ENCODE measurements around the gene TBC1D5. TPM values are rescaled to one million over a fixed set of nuclear protein-coding genes. Genes with fewer than 3 reads are reported as not detected.
A peak's percentile ranks its signal among the peaks of the same experiment; 100 is the strongest.

Gene TBC1D5
- total RNA-seq, 1 experiment from 2014 or later = 30.4 TPM

DNA sequence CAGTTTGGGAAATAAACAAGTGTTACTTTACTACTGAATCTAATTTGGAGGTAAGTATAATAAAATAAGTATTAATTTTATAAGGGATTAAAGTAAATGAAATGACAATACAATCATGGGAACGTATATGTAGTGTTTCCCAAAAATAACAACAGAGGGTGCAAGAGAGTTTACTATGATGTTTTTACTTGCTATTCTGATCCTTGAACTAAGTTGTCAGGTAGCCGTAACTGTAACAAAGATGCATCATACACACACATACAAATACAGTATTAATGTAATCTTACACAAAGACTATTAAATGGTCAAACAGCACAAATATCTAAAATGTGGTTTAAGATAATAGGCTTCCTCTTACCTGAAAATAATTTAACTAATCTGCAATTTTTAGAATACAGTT lies 311.4 kb downstream of the TBC1D5 start:
- no TSS peak for BruUV-seq (replicated peaks)
- no peaks in the 10 kb centered on the region for H3K9me3 ChIP-seq (ENCODE audit: control insufficient read depth, insufficient read depth, low read depth, low read length)
- no peak overlapping the region for H3K27ac ChIP-seq (ENCODE audit: low read length)
- TF ChIP-seq, protein P1, sequence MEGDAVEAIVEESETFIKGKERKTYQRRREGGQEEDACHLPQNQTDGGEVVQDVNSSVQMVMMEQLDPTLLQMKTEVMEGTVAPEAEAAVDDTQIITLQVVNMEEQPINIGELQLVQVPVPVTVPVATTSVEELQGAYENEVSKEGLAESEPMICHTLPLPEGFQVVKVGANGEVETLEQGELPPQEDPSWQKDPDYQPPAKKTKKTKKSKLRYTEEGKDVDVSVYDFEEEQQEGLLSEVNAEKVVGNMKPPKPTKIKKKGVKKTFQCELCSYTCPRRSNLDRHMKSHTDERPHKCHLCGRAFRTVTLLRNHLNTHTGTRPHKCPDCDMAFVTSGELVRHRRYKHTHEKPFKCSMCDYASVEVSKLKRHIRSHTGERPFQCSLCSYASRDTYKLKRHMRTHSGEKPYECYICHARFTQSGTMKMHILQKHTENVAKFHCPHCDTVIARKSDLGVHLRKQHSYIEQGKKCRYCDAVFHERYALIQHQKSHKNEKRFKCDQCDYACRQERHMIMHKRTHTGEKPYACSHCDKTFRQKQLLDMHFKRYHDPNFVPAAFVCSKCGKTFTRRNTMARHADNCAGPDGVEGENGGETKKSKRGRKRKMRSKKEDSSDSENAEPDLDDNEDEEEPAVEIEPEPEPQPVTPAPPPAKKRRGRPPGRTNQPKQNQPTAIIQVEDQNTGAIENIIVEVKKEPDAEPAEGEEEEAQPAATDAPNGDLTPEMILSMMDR (IDR thresholded peaks at IDR 0.05) = peak; percentile 18; the same call in 1 of the 2 replicates
- no peak for TF ChIP-seq TCF7L2 (IDR thresholded peaks at IDR 0.05; ENCODE audit: low read depth, low read length)
- no peak overlapping the region for H3K4me3 ChIP-seq (ENCODE audit: low read depth in 2 of 2, low read length in 2 of 2)
- DNase-seq (ENCODE audit: low read depth, low spot score) (peak; percentile 7), ATAC-seq (no peak)
- H3K4me1 ChIP-seq (ENCODE audit: control insufficient read depth, insufficient read depth, low read length) = no peaks in the 10 kb centered on the region
- in situ Hi-C loops (cut with HindIII; ENCODE audit: low pct_unique_long_range_greater_than_20kb, low sequenced_read_pairs) = no loop called here
- H3K36me3 ChIP-seq (ENCODE audit: control insufficient read depth, insufficient read depth, low read length) = no peaks in the 10 kb centered on the region
- ChIA-PET POLR2A (no interaction called here), CTCF (no interaction called here)
- no peaks in the 10 kb centered on the region for H3K27me3 ChIP-seq (ENCODE audit: control insufficient read depth, insufficient read depth, low read length)
- intact Hi-C loops (cut with micrococcal nuclease; ENCODE audit: unreplicated experiment) = loop anchor here (2.0 kb wide), 2 partner anchors 254 to 410 kb away; no protein-coding TSS in a partner anchor

DNA sequence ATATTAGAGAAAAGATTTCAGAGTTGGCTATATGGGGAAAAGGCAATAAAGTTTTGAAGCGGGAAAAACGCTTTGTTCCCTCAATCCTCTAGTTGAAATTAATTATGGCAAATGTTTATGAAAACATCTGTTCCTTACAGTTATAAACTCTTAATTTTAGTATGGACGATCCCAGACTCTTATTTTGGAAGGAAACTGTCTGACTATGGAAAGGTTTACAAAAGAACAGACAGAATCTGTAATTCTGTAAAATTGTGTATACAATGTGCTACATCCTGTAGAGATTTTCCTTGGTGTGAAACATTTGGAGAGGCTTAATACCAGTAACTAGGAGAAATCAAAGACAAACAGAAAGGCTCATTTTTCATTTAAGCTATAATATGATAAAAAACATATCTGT lies 311.8 kb downstream of the TBC1D5 start:
- no peaks in the 10 kb centered on the region for H3K27me3 ChIP-seq (ENCODE audit: control insufficient read depth, insufficient read depth, low read length)
- DNase-seq (ENCODE audit: low read depth, low spot score) (no peak), ATAC-seq (no peak)
- POLR2A ChIA-PET = no interaction called here
- H3K9me3 ChIP-seq (ENCODE audit: control insufficient read depth, insufficient read depth, low read depth, low read length) = no peaks in the 10 kb centered on the region
- no TSS peak for BruUV-seq (replicated peaks)
- H3K27ac ChIP-seq (ENCODE audit: low read length) = no peak overlapping the region
- TF ChIP-seq SIN3A (IDR thresholded peaks at IDR 0.05; ENCODE audit: borderline replicate concordance, insufficient read depth, low read depth, low read length) (no peak), TCF7L2 (IDR thresholded peaks at IDR 0.05; ENCODE audit: low read depth, low read length) (no peak), REST (IDR thresholded peaks at IDR 0.05; ENCODE audit: insufficient read depth in 1 of 2, low read depth in 2 of 2, low read length in 1 of 2) (no peak), POLR2AphosphoS5 (IDR thresholded peaks at IDR 0.05; ENCODE audit: low read depth, low read length) (no peak)
- TF ChIP-seq, protein P1 (IDR thresholded peaks at IDR 0.05) = no peak
- in situ Hi-C loops (cut with HindIII; ENCODE audit: low pct_unique_long_range_greater_than_20kb, low sequenced_read_pairs) (no loop called here), intact Hi-C loops (cut with micrococcal nuclease; ENCODE audit: unreplicated experiment) (loop anchor here (2.0 kb wide), 2 partner anchors 254 to 410 kb away; no protein-coding TSS in a partner anchor)
- H3K36me3 ChIP-seq (ENCODE audit: control insufficient read depth, insufficient read depth, low read length) = no peaks in the 10 kb centered on the region
- CTCF ChIA-PET = no interaction called here
- H3K4me1 ChIP-seq (ENCODE audit: control insufficient read depth, insufficient read depth, low read length) = no peaks in the 10 kb centered on the region
- H3K4me3 ChIP-seq (ENCODE audit: low read depth in 2 of 2, low read length in 2 of 2) = no peak overlapping the region

Measured in Panc1 (cell line).